SU-DHL-6 (cell line): ENCODE measurements around the gene STIMATE.

Source experiments
- EZH2phosphoT487 ChIP-seq: fragments of 200-600 bp; sonication (generic), shearing (Covaris generic); conservative IDR thresholded peaks from 2 replicates; pipeline ENCODE4 v1.6.1; 2018; ENCODE audit warnings: mild to moderate bottlenecking, antibody characterized with exemption, low read length, moderate library complexity, mixed read lengths
- TF ChIP-seq, protein P1 (sequence below): fragments of 200-600 bp; sonication (generic); IDR thresholded peaks from one replicate; pipeline ENCODE4 v1.5.1; 2017; ENCODE audit warnings: antibody characterized with exemption, mild to moderate bottlenecking, low read length, moderate library complexity; ENCODE audit not compliant: insufficient read depth, poor library complexity, severe bottlenecking

DNA sequence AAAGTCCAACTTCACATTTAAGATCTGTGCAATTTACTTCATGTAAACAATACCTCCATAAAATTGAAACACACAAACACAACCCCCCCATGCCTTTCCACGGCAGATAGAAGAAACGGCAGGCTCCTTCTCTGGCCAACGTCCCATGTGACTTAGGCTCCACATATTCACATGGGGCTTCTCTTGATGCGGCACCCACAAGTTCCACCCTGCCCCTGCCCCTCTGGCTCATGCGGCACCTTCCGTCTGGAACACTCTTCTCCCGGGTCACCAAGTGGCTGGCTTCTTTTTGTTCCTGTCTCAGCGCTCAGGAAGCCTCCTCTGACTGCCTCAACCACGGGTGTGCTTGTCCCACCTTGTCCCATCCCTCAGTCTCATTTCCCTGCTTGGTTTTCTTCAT, 25.6 kb downstream of the STIMATE start:
- TF ChIP-seq, protein P1, sequence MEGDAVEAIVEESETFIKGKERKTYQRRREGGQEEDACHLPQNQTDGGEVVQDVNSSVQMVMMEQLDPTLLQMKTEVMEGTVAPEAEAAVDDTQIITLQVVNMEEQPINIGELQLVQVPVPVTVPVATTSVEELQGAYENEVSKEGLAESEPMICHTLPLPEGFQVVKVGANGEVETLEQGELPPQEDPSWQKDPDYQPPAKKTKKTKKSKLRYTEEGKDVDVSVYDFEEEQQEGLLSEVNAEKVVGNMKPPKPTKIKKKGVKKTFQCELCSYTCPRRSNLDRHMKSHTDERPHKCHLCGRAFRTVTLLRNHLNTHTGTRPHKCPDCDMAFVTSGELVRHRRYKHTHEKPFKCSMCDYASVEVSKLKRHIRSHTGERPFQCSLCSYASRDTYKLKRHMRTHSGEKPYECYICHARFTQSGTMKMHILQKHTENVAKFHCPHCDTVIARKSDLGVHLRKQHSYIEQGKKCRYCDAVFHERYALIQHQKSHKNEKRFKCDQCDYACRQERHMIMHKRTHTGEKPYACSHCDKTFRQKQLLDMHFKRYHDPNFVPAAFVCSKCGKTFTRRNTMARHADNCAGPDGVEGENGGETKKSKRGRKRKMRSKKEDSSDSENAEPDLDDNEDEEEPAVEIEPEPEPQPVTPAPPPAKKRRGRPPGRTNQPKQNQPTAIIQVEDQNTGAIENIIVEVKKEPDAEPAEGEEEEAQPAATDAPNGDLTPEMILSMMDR: no peak
- no peak for TF ChIP-seq EZH2phosphoT487
